Measurements from ENCODE around the gene TSPAN16.

DNA sequence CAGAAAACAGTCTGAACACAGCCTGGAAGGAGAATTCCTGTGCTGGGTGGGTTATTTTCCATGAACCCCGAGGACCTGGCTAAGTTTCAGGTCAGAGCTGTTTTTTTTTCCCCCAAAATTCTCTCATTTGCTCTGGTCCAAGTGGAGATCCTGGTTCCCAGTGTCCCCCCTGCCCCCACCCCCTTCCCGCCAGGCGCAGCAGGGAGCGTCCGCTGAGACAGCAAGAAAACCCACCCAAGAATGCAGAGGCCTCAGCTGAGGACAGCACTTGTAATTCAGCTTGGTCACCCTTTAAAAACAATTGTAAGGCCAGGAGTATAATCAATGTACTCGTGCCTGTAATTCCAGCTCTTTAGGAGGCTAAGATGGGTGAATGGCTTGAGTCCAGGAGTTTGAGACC, 11.4 kb upstream of the TSPAN16 start:
- TF ChIP-seq CTCF (IDR thresholded peaks at IDR 0.05) (no peak), EP300 (IDR thresholded peaks at IDR 0.05) (no peak)

Measured in suprapubic skin (tissue), 3 donors.